ENCODE data around the gene WTAP. TPM values are rescaled to one million over a fixed set of nuclear protein-coding genes. Genes with fewer than 3 reads are reported as not detected.

WTAP gene
- total and polyA plus RNA-seq, 2 of the 8 experiments (the other 6 are each of a cell fraction or from before 2014, with no cell fraction given) = 32.6 to 120 TPM

GRCh38 chr6:159686040-159686439, 41.3 kb upstream of the WTAP start:
- Histone ChIP-seq H4K91ac (replicated peaks; ENCODE audit: insufficient read length, low read length) (no peak overlapping the region), H3K23me2 (ENCODE audit: low read depth, low read length) (no peaks in the 10 kb centered on the region), H3K9me3 (ENCODE audit: insufficient read depth in 2 of 2, low read depth in 1 of 2, low read length in 1 of 2) (no peaks in the 10 kb centered on the region), H2BK120ac (replicated peaks; ENCODE audit: low read depth, low read length) (no peak overlapping the region), H2BK5ac (ENCODE audit: low read depth, low read length) (no peak overlapping the region), H3K4me1 (replicated peaks in 1 of 4; ENCODE audit: control insufficient read depth in 3 of 4, insufficient read depth in 4 of 4, low read length in 3 of 4) (no peaks in the 10 kb centered on the region), H3K79me2 (ENCODE audit: control insufficient read depth in 1 of 2, insufficient read depth in 2 of 2, low read length in 2 of 2) (peaks cover 3 to 18% of the 10 kb centered on the region in 2 experiments; a peak in 3 of 4 replicates), H3K9ac (replicated peaks in 1 of 4; ENCODE audit: extremely low read depth in 1 of 4, low read depth in 3 of 4, low read length in 3 of 4) (no peak overlapping the region), H3K4ac (replicated peaks; ENCODE audit: insufficient read length, low read depth, low read length) (no peak overlapping the region), H2BK15ac (ENCODE audit: low read length) (no peak overlapping the region), H2AK5ac (ENCODE audit: low read depth, low read length) (no peak overlapping the region), H4K20me1 (replicated peaks in 1 of 2; ENCODE audit: control insufficient read depth in 1 of 2, insufficient read depth in 2 of 2, low read length in 2 of 2) (peaks cover 0 to 6% of the 10 kb centered on the region in 2 experiments), H3K14ac (ENCODE audit: insufficient read length) (no peak overlapping the region), H3K27ac (ENCODE audit: low read depth, low read length) (no peak overlapping the region), H2AFZ (ENCODE audit: low read length) (no peak overlapping the region), H3K79me1 (ENCODE audit: low read depth, low read length) (no peaks in the 10 kb centered on the region), H4K8ac (ENCODE audit: extremely low read depth, insufficient read depth, low read length) (no peak overlapping the region), H2BK12ac (ENCODE audit: low read depth, low read length) (no peak overlapping the region), H2BK20ac (ENCODE audit: low read length) (no peak overlapping the region), H3K4me3 (ENCODE audit: extremely low read depth in 1 of 4, insufficient read depth in 2 of 4, low read depth in 3 of 4, low read length in 4 of 4) (no peak overlapping the region), H3K56ac (replicated peaks; ENCODE audit: insufficient read length, low read depth, low read length) (no peak overlapping the region), H3K18ac (ENCODE audit: extremely low read depth, low read length) (no peak overlapping the region), H3K36me3 (ENCODE audit: control insufficient read depth in 2 of 4, insufficient read depth in 4 of 4, low read length in 3 of 4) (peaks cover 0 to 49% (median 15%) of the 10 kb centered on the region in 4 experiments; a peak in 5 of 8 replicates), H3K4me2 (ENCODE audit: insufficient read depth in 1 of 2, low read depth in 2 of 2, low read length in 2 of 2) (no peak overlapping the region), H4K5ac (ENCODE audit: insufficient read length, low read depth, low read length) (no peak overlapping the region), H3K23ac (ENCODE audit: insufficient read length) (no peak overlapping the region), H3K27me3 (replicated peaks in 1 of 4; ENCODE audit: control insufficient read depth in 3 of 4, extremely low read depth in 1 of 4, insufficient read depth in 3 of 4, low read length in 3 of 4) (no peaks in the 10 kb centered on the region)
- TF ChIP-seq CBX5 (IDR thresholded peaks at IDR 0.05; ENCODE audit: low read depth, low read length) (no peak), SUZ12 (IDR thresholded peaks at IDR 0.05; ENCODE audit: low read length) (no peak), E2F6 (IDR thresholded peaks at IDR 0.05) (no peak), SIN3A (conservative IDR thresholded peaks at IDR 0.05 in 1 of 2, IDR thresholded peaks at IDR 0.05 in 1 of 2; ENCODE audit: low read depth in 1 of 2, low read length in 2 of 2) (no peak), SP4 (IDR thresholded peaks at IDR 0.05; ENCODE audit: low read length) (no peak)
- ChIA-PET CTCF (ENCODE audit: partially characterized antibody) (interaction anchor here (1.9 kb wide), 1 partner anchor 9 kb away, joined by 5 read pairs; no protein-coding TSS in a partner anchor), POLR2A (ENCODE audit: partially characterized antibody) (no interaction called here)
- 79% methylated on average over 5 of the region's 5 CpGs; no CpG with 5 or more reads in 1 of the 2 experiments for whole genome bisulfite sequencing, 2 experiments (ENCODE audit: extremely low coverage in 1 of 2, insufficient coverage in 1 of 2, insufficient read length in 1 of 2, insufficient replicate concordance in 2 of 2, low coverage in 1 of 2, low lambda C conversion rate in 2 of 2, missing lambda C conversion rate in 1 of 2)
- no peak for DNase-seq (ENCODE audit: low read depth in 1 of 2, low spot score in 2 of 2)
- FAIRE-seq = no peak
